Stomach (tissue), 9 donors: ENCODE data around the gene C2CD4A. TPM values are rescaled to one million over a fixed set of nuclear protein-coding genes. Genes with fewer than 3 reads are reported as not detected.

Experiments used
- DNase-seq, 2 donors: peaks; one replicate each; pipeline versions ENCODE4 v3.0.0 to v3.0.0-alpha.2; 2013 to 2019
- H3K27ac ChIP-seq, 5 donors: fragments of 200-600 bp in 4 of 5; sonication (generic) in 4 of 5; one replicate each; pipeline ENCODE4 v1.5.1; 2013 to 2019; ENCODE audit warnings: mild to moderate bottlenecking in 1 of 5, moderate library complexity in 1 of 5
- H3K27me3 ChIP-seq, 3 donors: fragments of 200-600 bp; sonication (generic); one replicate each; pipeline ENCODE4 v1.5.1; 2017 to 2019; ENCODE audit warnings: mixed run types in 1 of 3
- H3K36me3 ChIP-seq, 4 donors: fragments of 200-600 bp; sonication (generic); 1 replicate in 3 of 4; 2 replicates in 1 of 4; pipeline ENCODE4 v1.5.1; 2016 to 2019
- H3K4me1 ChIP-seq, 4 donors: fragments of 200-600 bp; sonication (generic); one replicate each; pipeline ENCODE4 v1.5.1; 2016 to 2019
- H3K4me3 ChIP-seq, 4 donors: fragments of 200-600 bp; sonication (generic) in 3 of 4; one replicate each; pipeline ENCODE4 v1.5.1; 2016 to 2019; ENCODE audit warnings: mild to moderate bottlenecking in 1 of 4
- H3K9me3 ChIP-seq, 4 donors: fragments of 200-600 bp; sonication (generic); one replicate each; pipeline ENCODE4 v1.5.1; 2016 to 2019
- EP300 ChIP-seq: sonication (generic); formaldehyde crosslinking; IDR thresholded peaks from one replicate; pipeline ENCODE4 v1.6.1; 2017; ENCODE audit warnings: antibody characterized with exemption
- POLR2A ChIP-seq, 4 donors: fragments of 450-650 bp; IDR thresholded peaks; one replicate each; pipeline ENCODE4 v1.6.1; 2016; ENCODE audit warnings: antibody characterized with exemption in 4 of 4, control low read depth in 2 of 4, mild to moderate bottlenecking in 1 of 4, moderate library complexity in 1 of 4
- POLR2AphosphoS5 ChIP-seq, 3 donors: sonication (generic); formaldehyde crosslinking; IDR thresholded peaks; one replicate each; pipeline ENCODE4 v1.6.1; 2016; ENCODE audit warnings: antibody characterized with exemption in 3 of 3
- WGBS, 5 donors: extraction: QIAGEN DNeasy Blood & Tissue Kit in 3 of 5; methylation state at CpG; one replicate each; pipeline versions ENCODE4 v1.1.5 to v1.1.7; 2013 to 2018; 5-methylcytosine and 5-hydroxymethylcytosine counted together
- intact Hi-C: fragments of 100-400 bp; cut with DNase I; formaldehyde crosslinking; loops from one replicate; pipeline ENCODE4 v1.15.1; 2023; ENCODE audit warnings: low total_unique reads
- polyA plus RNA-seq, 3 donors: library from polyadenylated mRNA; stranded (reverse); fragments of 200-250 nt; gene quantifications; one replicate each; pipeline ENCODE4 v1.2.3, GENCODE V29; 2013
- total RNA-seq, 5 donors: library from RNA; depleted of rRNA; stranded (reverse); fragments of >200 nt; gene quantifications; one replicate each; pipeline versions ENCODE4 v1.1.0 to v1.2.3, GENCODE V29; 2014 to 2016
- TF ChIP-seq, protein P1 (sequence below), 7 experiments: fragments of 450-650 bp in 4 of 7; fragments of 200-600 bp in 3 of 7; sonication (generic) in 3 of 7; IDR thresholded peaks; one replicate each; pipeline ENCODE4 v1.5.1; 2016 to 2019; ENCODE audit warnings: antibody characterized with exemption in 7 of 7, control low read depth in 2 of 7, mild to moderate bottlenecking in 1 of 7
- donor health status: healthy with polysubstance abuse.
- donor health status: Bipolar disorder and iron deficiency.
- donor health status: healthy.

The C2CD4A gene
- total and polyA plus RNA-seq, 8 donors = 0.29 to 3.0 (median 1.8) TPM; not detected in 2

DNA sequence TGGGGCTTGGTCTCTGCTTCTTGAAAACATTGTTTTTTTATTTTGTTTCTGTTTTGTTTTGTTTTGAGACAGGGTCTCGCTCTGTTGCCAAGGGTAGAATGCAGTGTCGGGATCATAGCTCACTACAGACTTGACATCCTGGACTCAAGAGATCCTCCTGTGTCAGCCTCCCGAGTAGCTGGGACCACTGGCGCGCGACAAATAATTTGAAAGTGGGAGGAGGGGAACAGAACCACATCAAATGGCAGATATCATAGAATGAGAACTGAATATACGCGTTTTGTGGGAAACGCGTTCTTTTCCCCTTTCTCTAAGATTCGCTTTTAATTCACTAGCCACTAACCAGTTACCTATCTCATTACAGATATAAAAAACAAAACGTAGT lies 5.9 kb upstream of the C2CD4A start:
- no peak for TF ChIP-seq POLR2AphosphoS5 (IDR thresholded peaks at IDR 0.05)
- TF ChIP-seq POLR2A (IDR thresholded peaks at IDR 0.05) = no peak
- TF ChIP-seq EP300 = no peak
- TF ChIP-seq, protein P1, sequence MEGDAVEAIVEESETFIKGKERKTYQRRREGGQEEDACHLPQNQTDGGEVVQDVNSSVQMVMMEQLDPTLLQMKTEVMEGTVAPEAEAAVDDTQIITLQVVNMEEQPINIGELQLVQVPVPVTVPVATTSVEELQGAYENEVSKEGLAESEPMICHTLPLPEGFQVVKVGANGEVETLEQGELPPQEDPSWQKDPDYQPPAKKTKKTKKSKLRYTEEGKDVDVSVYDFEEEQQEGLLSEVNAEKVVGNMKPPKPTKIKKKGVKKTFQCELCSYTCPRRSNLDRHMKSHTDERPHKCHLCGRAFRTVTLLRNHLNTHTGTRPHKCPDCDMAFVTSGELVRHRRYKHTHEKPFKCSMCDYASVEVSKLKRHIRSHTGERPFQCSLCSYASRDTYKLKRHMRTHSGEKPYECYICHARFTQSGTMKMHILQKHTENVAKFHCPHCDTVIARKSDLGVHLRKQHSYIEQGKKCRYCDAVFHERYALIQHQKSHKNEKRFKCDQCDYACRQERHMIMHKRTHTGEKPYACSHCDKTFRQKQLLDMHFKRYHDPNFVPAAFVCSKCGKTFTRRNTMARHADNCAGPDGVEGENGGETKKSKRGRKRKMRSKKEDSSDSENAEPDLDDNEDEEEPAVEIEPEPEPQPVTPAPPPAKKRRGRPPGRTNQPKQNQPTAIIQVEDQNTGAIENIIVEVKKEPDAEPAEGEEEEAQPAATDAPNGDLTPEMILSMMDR (IDR thresholded peaks at IDR 0.05) = no peak
- no peaks in the 10 kb centered on the region for H3K9me3 ChIP-seq
- H3K36me3 ChIP-seq = no peaks in the 10 kb centered on the region
- no peaks in the 10 kb centered on the region for H3K27me3 ChIP-seq
- no peak for DNase-seq
- peaks cover 8 to 46% (median 32%) of the 10 kb centered on the region in 4 donors for H3K4me1 ChIP-seq
- H3K27ac ChIP-seq = peak overlapping the region; percentile 89 to 99 (median 95)
- 6 to 21% (median 15%) methylated on average over 12 of the region's 12 CpGs for WGBS, 5 donors
- intact Hi-C loops = no loop called here
- peak overlapping the region; percentile 64 to 93 (median 75) for H3K4me3 ChIP-seq

DNA sequence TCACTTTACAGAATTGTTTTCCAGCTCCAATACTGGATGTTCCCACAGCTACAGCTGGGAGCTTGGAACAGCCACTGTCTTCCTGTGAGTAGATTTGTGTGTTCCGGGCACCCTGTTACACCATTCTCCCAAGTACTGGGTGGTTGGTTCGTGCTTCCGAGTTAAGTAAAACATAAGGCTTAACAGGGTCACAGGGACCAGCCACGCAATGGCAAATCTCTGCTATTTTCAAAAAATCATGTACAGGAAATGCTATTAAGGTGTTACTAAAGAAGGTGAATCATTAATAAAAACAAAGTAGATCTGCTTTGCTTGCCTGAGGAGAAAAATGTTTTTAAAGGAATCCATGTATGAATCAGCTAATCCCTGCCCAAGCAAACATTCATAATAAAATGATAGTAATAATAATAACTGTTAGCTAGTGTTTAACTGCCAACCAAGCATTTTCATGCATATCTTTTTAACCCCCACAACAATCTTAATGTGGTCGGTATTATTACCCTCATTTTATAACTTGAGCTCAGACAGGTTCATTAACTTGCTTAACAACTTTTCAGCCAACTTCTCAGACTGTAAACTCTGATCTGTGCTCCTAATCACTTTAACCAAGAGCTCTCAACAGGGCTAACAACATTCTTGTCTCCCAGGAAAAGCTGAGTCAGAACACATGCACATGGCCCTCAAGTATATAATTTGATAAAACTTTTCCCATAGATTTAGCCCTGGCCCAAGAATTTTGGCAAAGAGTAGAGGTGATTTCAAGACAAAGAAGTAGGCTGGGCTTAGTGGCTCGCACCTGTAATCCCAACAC lies 2.7 kb upstream of the C2CD4A start:
- H3K27ac ChIP-seq = peak overlapping the region; percentile 45 to 76 (median 68)
- peaks cover 16 to 63% (median 44%) of the 10 kb centered on the region in 4 donors for H3K4me1 ChIP-seq
- 25 to 55% (median 45%) methylated on average over 6 of the region's 6 CpGs for WGBS, 5 donors
- peaks cover 0 to 24% (median 0%) of the 10 kb centered on the region in 3 donors for H3K27me3 ChIP-seq
- intact Hi-C loops = no loop called here
- TF ChIP-seq POLR2AphosphoS5 (IDR thresholded peaks at IDR 0.05) = peak in 1 of 3 donors; percentile 53
- no peak for TF ChIP-seq EP300
- H3K4me3 ChIP-seq = no peak overlapping the region
- peak in 1 of 2 donors; percentile 75 for DNase-seq
- no peaks in the 10 kb centered on the region for H3K36me3 ChIP-seq
- H3K9me3 ChIP-seq = no peaks in the 10 kb centered on the region

DNA sequence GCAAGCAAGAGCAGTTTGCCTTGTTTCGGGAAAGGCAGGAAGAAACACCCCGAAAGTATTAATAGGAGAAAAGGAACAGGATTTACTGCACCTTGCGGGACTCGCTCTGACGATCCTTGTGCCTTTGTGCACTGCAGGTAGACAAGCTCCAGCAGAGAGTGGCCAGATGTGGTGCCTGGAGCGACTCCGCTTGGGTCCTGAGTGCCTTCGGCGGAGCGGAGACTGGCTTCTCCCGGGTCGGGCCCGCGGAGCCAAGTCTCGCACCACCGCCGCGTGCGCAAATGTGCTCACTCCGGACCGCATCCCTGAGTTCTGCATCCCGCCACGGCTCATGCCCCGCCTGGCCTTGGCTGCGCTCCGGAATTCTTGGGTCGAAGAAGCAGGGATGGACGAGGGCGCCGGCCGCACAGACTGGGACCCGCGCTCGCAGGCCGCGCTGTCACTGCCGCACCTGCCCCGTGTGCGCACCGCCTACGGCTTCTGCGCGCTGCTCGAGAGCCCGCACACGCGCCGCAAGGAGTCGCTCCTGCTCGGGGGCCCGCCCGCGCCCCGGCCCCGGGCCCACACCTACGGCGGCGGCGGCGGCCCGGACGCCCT lies 769 bp downstream of the C2CD4A start:
- H3K9me3 ChIP-seq = no peaks in the 10 kb centered on the region
- H3K27me3 ChIP-seq = peaks cover 0 to 34% (median 0%) of the 10 kb centered on the region in 3 donors
- DNase-seq = peak; percentile 37 to 53
- intact Hi-C loops = no loop called here
- peak overlapping the region; percentile 58 to 76 (median 62) for H3K4me3 ChIP-seq
- H3K27ac ChIP-seq = peak overlapping the region; percentile 43 to 96 (median 85)
- peaks cover 15 to 52% (median 43%) of the 10 kb centered on the region in 4 donors for H3K4me1 ChIP-seq
- H3K36me3 ChIP-seq = no peaks in the 10 kb centered on the region
- WGBS, 5 donors = 1 to 5% (median 2%) methylated on average over 9 to 62 of the region's 62 CpGs
- TF ChIP-seq, protein P1 (IDR thresholded peaks at IDR 0.05) = no peak
- TF ChIP-seq POLR2A (IDR thresholded peaks at IDR 0.05) = no peak
- no peak for TF ChIP-seq POLR2AphosphoS5 (IDR thresholded peaks at IDR 0.05)
- no peak for TF ChIP-seq EP300

DNA sequence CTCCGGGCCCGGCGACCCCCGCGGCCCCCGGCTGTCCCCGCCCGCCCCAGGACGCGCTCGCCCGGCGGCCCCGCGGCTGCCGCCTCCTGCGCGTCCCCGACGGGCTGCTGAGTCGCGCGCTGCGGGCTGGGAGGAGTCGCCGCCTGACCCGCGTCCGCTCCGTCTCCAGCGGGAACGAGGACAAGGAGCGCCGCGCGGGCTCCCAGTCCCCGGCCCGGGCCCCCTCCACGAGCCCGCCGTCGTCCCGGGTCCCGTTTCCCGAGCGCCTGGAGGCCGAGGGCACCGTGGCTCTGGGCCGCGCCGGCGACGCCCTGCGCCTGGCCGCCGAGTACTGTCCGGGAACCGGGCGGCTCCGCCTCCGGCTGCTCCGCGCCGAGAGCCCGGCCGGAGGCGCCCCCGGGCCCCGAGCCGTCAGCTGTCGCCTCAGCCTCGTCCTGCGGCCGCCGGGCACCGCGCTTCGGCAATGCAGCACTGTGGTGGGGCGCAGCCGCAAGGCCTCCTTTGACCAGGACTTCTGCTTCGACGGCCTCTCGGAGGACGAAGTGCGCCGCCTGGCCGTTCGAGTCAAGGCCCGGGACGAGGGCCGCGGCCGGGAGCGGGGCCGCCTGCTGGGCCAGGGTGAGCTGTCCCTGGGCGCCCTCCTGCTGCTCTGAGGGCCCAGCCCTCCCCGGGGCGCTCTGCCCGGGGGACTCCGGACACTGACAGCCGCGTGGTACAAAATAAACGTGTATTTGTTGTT lies 1.5 kb downstream of the C2CD4A start:
- intact Hi-C loops = no loop called here
- Histone ChIP-seq H3K4me1 (peaks cover 15 to 52% (median 43%) of the 10 kb centered on the region in 4 donors), H3K27me3 (peaks cover 0 to 34% (median 0%) of the 10 kb centered on the region in 3 donors), H3K9me3 (no peaks in the 10 kb centered on the region), H3K36me3 (no peaks in the 10 kb centered on the region), H3K27ac (peak overlapping the region; percentile 74 to 96 (median 87)), H3K4me3 (peak overlapping the region; percentile 58 to 76 (median 62))
- WGBS, 5 donors = 0 to 6% (median 1%) methylated on average over 20 to 103 of the region's 103 CpGs
- TF ChIP-seq, protein P1 (IDR thresholded peaks at IDR 0.05) = peak in 1 of 7 experiments; percentile 9
- TF ChIP-seq EP300 (no peak), POLR2AphosphoS5 (IDR thresholded peaks at IDR 0.05) (no peak), POLR2A (IDR thresholded peaks at IDR 0.05) (no peak)
- peak; percentile 58 to 74 for DNase-seq
